Activated T-helper 17 cell treated with anti-CD3 and anti-CD28 coated beads, Interleukin-2, amount 50 U/mL, for 72 hours (primary cell): ENCODE measurements around the gene BUB3. TPM values are rescaled to one million over a fixed set of nuclear protein-coding genes. Genes with fewer than 3 reads are reported as not detected.
A peak's percentile ranks its signal among the peaks of the same experiment; 100 is the strongest.
"Not testable (repeated sequence)": the region's sequence is repeated elsewhere in the genome, so short reads cannot be mapped to it uniquely, and the experiment has no call there.

Experiments used
- ATAC-seq: fragments of 150-1000 bp; cut with Tn5 transposase; replicated peaks from 2 replicates; pipeline ENCODE4 v1.10.0; 2021; ENCODE audit warnings: mild to moderate bottlenecking, moderate library complexity
- H3K27ac Mint-ChIP-seq: one replicate; pipeline ENCODE4 v1.8.0; 2022; ENCODE audit warnings: mixed read lengths
- H3K27me3 Mint-ChIP-seq: one replicate; pipeline ENCODE4 v1.8.0; 2022; ENCODE audit warnings: mixed read lengths
- H3K36me3 Mint-ChIP-seq: one replicate; pipeline ENCODE4 v1.8.0; 2022; ENCODE audit warnings: low read depth, mild to moderate bottlenecking, mixed read lengths
- H3K4me1 Mint-ChIP-seq: one replicate; pipeline ENCODE4 v1.8.0; 2022; ENCODE audit warnings: mixed read lengths
- H3K4me3 Mint-ChIP-seq: one replicate; pipeline ENCODE4 v1.8.0; 2022; ENCODE audit warnings: mild to moderate bottlenecking, mixed read lengths
- H3K9me3 Mint-ChIP-seq: one replicate; pipeline ENCODE4 v1.8.0; 2022; ENCODE audit warnings: mixed read lengths
- total RNA-seq, 2 donors: library from RNA; stranded (reverse); gene quantifications; one replicate each; pipeline ENCODE4 v1.2.3, GENCODE V29; 2022

BUB3 gene
- total RNA-seq, 2 donors from 2014 or later, result 311 to 324 TPM

GRCh38 chr10:123156078-123156477 is 1.9 kb downstream of the BUB3 start:
- no peaks in the 10 kb centered on the region for H3K9me3 Mint-ChIP-seq
- peak overlapping the region; percentile 80 for H3K27ac Mint-ChIP-seq
- H3K36me3 Mint-ChIP-seq, result peaks cover 72% of the 10 kb centered on the region
- no peak for ATAC-seq
- H3K27me3 Mint-ChIP-seq, result no peaks in the 10 kb centered on the region
- H3K4me1 Mint-ChIP-seq, result peaks cover 39% of the 10 kb centered on the region
- H3K4me3 Mint-ChIP-seq, result peak overlapping the region; percentile 82

GRCh38 chr10:123157210-123157609 is 3.0 kb downstream of the BUB3 start:
- peak overlapping the region; percentile 82 for H3K4me3 Mint-ChIP-seq
- peak overlapping the region; percentile 2 for H3K27ac Mint-ChIP-seq
- no peaks in the 10 kb centered on the region for H3K27me3 Mint-ChIP-seq
- peaks cover 39% of the 10 kb centered on the region for H3K4me1 Mint-ChIP-seq
- H3K36me3 Mint-ChIP-seq, result peaks cover 84% of the 10 kb centered on the region
- ATAC-seq, result no peak
- H3K9me3 Mint-ChIP-seq, result no peaks in the 10 kb centered on the region

GRCh38 chr10:123158682-123159081 is 4.5 kb downstream of the BUB3 start:
- no peaks in the 10 kb centered on the region for H3K9me3 Mint-ChIP-seq
- ATAC-seq, result no peak
- H3K27me3 Mint-ChIP-seq, result no peaks in the 10 kb centered on the region
- H3K4me3 Mint-ChIP-seq, result peak overlapping the region; percentile 82
- peaks cover 36% of the 10 kb centered on the region for H3K4me1 Mint-ChIP-seq
- H3K36me3 Mint-ChIP-seq, result peaks cover 98% of the 10 kb centered on the region
- peak overlapping the region; percentile 2 for H3K27ac Mint-ChIP-seq

- Mint-ChIP-seq H3K27ac (peak overlapping the region; percentile 86), H3K4me3 (peak overlapping the region; percentile 82), H3K27me3 (no peaks in the 10 kb centered on the region), H3K36me3 (peaks cover 100% of the 10 kb centered on the region), H3K4me1 (peaks cover 38% of the 10 kb centered on the region), H3K9me3 (no peaks in the 10 kb centered on the region)
- peak; percentile 89 for ATAC-seq
These were observed 6.2 kb downstream of the BUB3 start for GRCh38 chr10:123160311-123160980.

- H3K27me3 Mint-ChIP-seq, result no peaks in the 10 kb centered on the region
- H3K36me3 Mint-ChIP-seq, result peaks cover 100% of the 10 kb centered on the region
These were observed 10.1 kb downstream of the BUB3 start for GRCh38 chr10:123164319-123164718.

GRCh38 chr10:123165445-123166072 is 11.4 kb downstream of the BUB3 start:
- Mint-ChIP-seq H3K27ac (no peak overlapping the region), H3K9me3 (no peaks in the 10 kb centered on the region), H3K4me3 (no peak overlapping the region), H3K36me3 (peaks cover 100% of the 10 kb centered on the region), H3K4me1 (peaks cover 16% of the 10 kb centered on the region), H3K27me3 (no peaks in the 10 kb centered on the region)
- ATAC-seq, result no peak

More at GRCh38 chr10:123164319-123164718, 10.1 kb downstream of the BUB3 start:
- ATAC-seq, result no peak
- peaks cover 23% of the 10 kb centered on the region for H3K4me1 Mint-ChIP-seq
- H3K27ac Mint-ChIP-seq, result no peak overlapping the region
- H3K4me3 Mint-ChIP-seq, result no peak overlapping the region
- H3K9me3 Mint-ChIP-seq, result no peaks in the 10 kb centered on the region

- no peaks in the 10 kb centered on the region for H3K27me3 Mint-ChIP-seq
- no peak for ATAC-seq
- peaks cover 100% of the 10 kb centered on the region for H3K36me3 Mint-ChIP-seq
- no peak overlapping the region for H3K27ac Mint-ChIP-seq
- H3K4me3 Mint-ChIP-seq, result no peak overlapping the region
- no peaks in the 10 kb centered on the region for H3K9me3 Mint-ChIP-seq
- H3K4me1 Mint-ChIP-seq, result peaks cover 11% of the 10 kb centered on the region
These were observed 12.4 kb downstream of the BUB3 start for GRCh38 chr10:123166618-123167017.

GRCh38 chr10:123170961-123171360 is 16.8 kb downstream of the BUB3 start:
- Mint-ChIP-seq H3K4me1 (peaks cover 24% of the 10 kb centered on the region), H3K9me3 (peaks cover 4% of the 10 kb centered on the region), H3K36me3 (peaks cover 96% of the 10 kb centered on the region), H3K27ac (no peak overlapping the region), H3K4me3 (no peak overlapping the region), H3K27me3 (no peaks in the 10 kb centered on the region)
- no peak for ATAC-seq

- not testable (repeated sequence) for H3K27ac Mint-ChIP-seq, ATAC-seq, H3K4me3 Mint-ChIP-seq, H3K27me3 Mint-ChIP-seq, H3K9me3 Mint-ChIP-seq
- H3K36me3 Mint-ChIP-seq, result peaks cover 96% of the 10 kb centered on the region
- H3K4me1 Mint-ChIP-seq, result peaks cover 29% of the 10 kb centered on the region
These were observed 17.4 kb downstream of the BUB3 start for GRCh38 chr10:123171616-123172015.

- no peaks in the 10 kb centered on the region for H3K27me3 Mint-ChIP-seq
- ATAC-seq, result no peak
- H3K4me1 Mint-ChIP-seq, result peaks cover 23% of the 10 kb centered on the region
- H3K4me3 Mint-ChIP-seq, result no peak overlapping the region
- peaks cover 85% of the 10 kb centered on the region for H3K36me3 Mint-ChIP-seq
- H3K27ac Mint-ChIP-seq, result no peak overlapping the region
- H3K9me3 Mint-ChIP-seq, result peaks cover 4% of the 10 kb centered on the region
These were observed 21.5 kb downstream of the BUB3 start for GRCh38 chr10:123175389-123176387.

GRCh38 chr10:123178390-123178789 is 24.2 kb downstream of the BUB3 start:
- H3K4me1 Mint-ChIP-seq, result peaks cover 19% of the 10 kb centered on the region
- not testable (repeated sequence) for H3K27me3 Mint-ChIP-seq, H3K4me3 Mint-ChIP-seq, ATAC-seq, H3K9me3 Mint-ChIP-seq, H3K27ac Mint-ChIP-seq
- peaks cover 68% of the 10 kb centered on the region for H3K36me3 Mint-ChIP-seq

GRCh38 chr10:123180101-123181090 is 26.2 kb downstream of the BUB3 start:
- peaks cover 5% of the 10 kb centered on the region for H3K4me1 Mint-ChIP-seq
- no peak overlapping the region for H3K4me3 Mint-ChIP-seq
- H3K9me3 Mint-ChIP-seq, result peaks cover 11% of the 10 kb centered on the region
- H3K27me3 Mint-ChIP-seq, result no peaks in the 10 kb centered on the region
- no peak overlapping the region for H3K27ac Mint-ChIP-seq
- peaks cover 70% of the 10 kb centered on the region for H3K36me3 Mint-ChIP-seq
- no peak for ATAC-seq

GRCh38 chr10:123183724-123184123 is 29.5 kb downstream of the BUB3 start:
- no peak overlapping the region for H3K27ac Mint-ChIP-seq
- no peak for ATAC-seq
- peaks cover 11% of the 10 kb centered on the region for H3K9me3 Mint-ChIP-seq
- H3K27me3 Mint-ChIP-seq, result no peaks in the 10 kb centered on the region
- H3K36me3 Mint-ChIP-seq, result peaks cover 70% of the 10 kb centered on the region
- H3K4me1 Mint-ChIP-seq, result peaks cover 6% of the 10 kb centered on the region
- H3K4me3 Mint-ChIP-seq, result no peak overlapping the region
